ENCODE results near the gene TRAPPC2L.

TRAPPC2L gene

GRCh38 chr16:88910284-88911135 is 53.6 kb downstream of the TRAPPC2L start:
- DNase-seq (ENCODE audit: low spot score): no peak

GRCh38 chr16:88911136-88911945 is 54.4 kb downstream of the TRAPPC2L start:
- no peak for DNase-seq (ENCODE audit: low spot score)

GRCh38 chr16:88911946-88912310 is 55.0 kb downstream of the TRAPPC2L start:
- DNase-seq (ENCODE audit: low spot score): no peak

Measured in hepatic stellate cell (primary cell).